ENCODE data around the gene L3MBTL2. TPM values are rescaled to one million over a fixed set of nuclear protein-coding genes. Genes with fewer than 3 reads are reported as not detected.

The L3MBTL2 gene
- total RNA-seq, 1 donor from 2014 or later = 19.6 TPM

DNA sequence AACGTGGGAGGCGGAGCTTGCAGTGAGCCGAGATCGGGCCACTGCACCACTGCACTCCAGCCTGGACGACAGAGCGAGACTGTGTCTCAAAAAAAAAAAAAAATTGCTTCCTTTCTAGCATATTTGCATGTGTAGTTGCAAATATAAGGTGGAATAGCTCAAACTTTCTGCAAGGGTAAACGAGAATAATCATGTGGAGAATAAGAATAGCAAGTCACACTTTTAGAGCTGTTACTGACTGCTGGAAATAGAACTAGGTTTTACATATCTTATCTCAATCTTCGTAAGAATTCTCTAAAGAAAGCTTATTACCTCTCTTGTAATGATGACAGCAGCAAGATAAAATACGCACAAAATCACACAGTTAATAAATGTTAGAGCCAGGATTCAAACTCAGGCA is 1.6 kb downstream of the L3MBTL2 start:
- DNase-seq (ENCODE audit: low read depth in 2 of 2) = no peak

- DNase-seq (ENCODE audit: low read depth in 2 of 2) = no peak
These were observed 10.3 kb downstream of the L3MBTL2 start for GRCh38 chr22:41215409-41215808.

- DNase-seq (ENCODE audit: low read depth in 2 of 2) = no peak
These were observed 10.8 kb downstream of the L3MBTL2 start for GRCh38 chr22:41215926-41216325.

DNA sequence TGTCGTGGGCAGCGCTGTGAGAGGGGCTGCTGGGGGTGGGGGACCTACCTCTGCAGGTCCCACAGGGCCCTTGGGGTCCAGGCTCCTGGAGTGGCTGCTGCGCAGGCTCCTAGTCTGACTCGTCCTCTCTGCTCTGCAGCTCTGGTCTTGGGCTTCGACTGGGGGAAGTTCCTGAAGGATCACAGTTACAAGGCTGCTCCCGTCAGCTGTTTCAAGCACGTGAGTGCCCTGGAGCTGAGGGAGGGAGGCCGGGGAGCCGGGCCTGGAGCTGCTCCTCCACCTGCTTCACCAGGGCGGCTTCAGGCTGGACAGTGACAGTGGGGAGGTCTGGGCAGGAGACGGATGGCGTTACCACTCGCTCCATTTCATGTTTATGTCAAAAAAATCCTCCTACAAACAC is 11.9 kb downstream of the L3MBTL2 start:
- no peak for DNase-seq (ENCODE audit: low read depth in 2 of 2)

- peak in 1 of 2 donors; percentile 58 for DNase-seq (ENCODE audit: low read depth in 2 of 2)
These were observed 12.5 kb downstream of the L3MBTL2 start for GRCh38 chr22:41217553-41218157.

- DNase-seq (ENCODE audit: low read depth in 2 of 2) = no peak
These were observed 17.9 kb downstream of the L3MBTL2 start for GRCh38 chr22:41222846-41223507.

GRCh38 chr22:41223535-41223934 is 18.4 kb downstream of the L3MBTL2 start:
- no peak for DNase-seq (ENCODE audit: low read depth in 2 of 2)

DNA sequence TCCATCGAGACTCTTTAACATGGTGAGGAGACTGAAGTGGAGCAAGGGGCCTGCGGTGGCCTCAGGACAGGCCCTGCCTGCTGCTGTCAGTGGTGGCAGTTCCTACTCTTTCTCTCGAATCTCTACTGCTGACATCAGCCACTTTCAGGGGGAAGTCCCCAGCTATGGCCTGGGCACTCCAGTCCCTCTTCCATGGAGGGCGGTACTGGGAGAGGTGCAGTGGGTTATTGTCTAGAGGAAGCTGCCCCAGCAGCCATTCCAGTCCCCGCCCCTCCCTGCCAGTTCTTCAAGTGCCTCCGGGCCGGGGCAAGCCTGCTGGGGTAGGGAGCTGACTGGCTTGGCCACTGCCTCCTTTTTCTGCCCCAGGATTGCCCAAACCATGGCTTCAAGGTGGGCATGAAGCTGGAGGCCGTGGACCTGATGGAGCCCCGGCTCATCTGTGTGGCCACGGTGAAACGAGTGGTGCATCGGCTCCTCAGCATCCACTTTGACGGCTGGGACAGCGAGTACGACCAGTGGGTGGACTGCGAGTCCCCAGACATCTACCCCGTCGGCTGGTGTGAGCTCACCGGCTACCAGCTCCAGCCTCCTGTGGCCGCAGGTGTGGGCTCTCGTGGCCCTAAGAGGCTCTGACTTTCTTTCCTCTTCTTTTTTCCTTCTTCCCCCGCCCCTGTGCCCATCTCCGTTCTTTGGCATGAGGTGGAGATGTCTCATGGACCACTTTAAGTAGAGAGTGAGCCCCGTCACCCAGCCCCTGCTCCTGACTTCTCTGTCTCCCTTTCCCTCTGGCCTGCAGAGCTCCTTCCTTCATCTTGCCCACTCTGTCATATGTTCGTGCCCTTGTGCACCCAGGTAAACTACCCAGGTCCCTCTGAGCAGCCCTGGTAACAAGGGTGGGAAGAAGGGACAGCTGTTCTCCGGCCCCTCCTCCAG is 21.9 kb downstream of the L3MBTL2 start:
- DNase-seq (ENCODE audit: low read depth in 2 of 2) = no peak

DNA sequence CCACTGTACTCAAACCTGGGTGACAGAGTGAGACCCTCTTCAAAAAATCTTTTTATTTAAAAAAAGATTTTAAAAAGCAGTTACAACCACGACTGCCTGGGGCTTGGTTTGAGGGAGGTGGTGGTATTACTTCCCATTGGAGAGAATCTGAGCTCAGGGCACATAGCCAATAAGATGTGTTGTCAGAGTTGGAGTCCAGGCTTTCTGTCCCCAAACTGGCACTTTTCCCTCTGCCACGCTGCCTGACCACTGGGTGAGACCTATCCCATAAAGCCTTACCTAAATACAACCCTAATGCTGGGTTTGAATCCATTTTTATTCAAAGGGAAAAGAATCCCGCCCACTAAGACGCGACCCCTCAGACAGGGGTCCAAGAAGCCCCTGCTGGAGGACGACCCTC is 24.1 kb downstream of the L3MBTL2 start:
- DNase-seq (ENCODE audit: low read depth in 2 of 2) = no peak

DNA sequence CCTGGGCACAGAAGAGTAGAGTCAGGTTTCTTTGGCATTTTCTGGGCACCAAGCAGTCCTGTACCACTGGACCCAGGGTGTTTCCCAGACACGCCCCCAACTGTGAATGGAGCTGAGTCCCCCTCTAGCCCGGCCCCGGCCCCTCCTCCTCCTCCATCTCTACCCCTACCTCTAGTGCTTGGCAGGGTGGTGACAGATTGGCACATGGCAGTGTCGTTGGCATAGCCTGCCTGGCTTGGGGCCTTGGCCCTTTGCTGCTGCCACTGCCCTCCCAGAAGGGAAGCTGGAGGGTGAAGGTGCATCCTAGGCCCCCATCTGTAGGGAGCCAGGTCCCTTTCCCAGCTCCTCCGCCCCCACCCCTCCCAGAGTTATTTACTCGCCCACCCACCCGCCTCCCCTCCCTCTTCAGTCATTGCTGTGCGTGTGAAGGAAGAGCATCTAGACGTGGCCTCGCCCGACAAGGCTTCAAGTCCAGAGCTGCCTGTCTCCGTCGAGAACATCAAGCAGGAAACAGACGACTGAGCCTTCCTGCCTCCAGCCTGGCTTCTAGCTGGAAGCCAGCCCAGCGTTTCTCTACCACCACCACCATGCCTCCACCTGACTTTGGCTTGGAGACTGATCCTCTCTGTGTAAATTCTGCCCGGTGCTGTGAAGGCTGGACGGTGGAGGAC is 24.8 kb downstream of the L3MBTL2 start:
- peak in 1 of 2 donors; percentile 88 for DNase-seq (ENCODE audit: low read depth in 2 of 2)

DNA sequence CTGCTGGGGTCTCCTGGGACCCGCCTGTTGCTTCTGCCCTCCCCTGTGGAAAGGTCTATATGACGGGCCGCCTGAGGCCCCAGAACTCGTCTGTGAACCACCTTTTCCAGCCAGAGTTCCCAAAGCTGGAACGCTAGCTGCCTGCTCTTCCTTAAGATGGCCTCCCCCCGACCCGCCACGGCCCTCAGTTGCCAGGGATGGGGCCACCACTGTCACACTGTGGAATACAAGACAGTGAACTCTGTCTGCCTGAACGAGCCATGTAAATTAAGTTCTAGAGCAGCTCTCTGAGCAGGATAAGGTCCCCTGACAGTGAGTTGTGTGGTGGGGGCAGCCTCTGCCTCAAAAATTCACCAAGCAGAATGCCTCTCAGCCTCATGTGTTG is 25.3 kb downstream of the L3MBTL2 start:
- DNase-seq (ENCODE audit: low read depth in 2 of 2) = no peak

DNA sequence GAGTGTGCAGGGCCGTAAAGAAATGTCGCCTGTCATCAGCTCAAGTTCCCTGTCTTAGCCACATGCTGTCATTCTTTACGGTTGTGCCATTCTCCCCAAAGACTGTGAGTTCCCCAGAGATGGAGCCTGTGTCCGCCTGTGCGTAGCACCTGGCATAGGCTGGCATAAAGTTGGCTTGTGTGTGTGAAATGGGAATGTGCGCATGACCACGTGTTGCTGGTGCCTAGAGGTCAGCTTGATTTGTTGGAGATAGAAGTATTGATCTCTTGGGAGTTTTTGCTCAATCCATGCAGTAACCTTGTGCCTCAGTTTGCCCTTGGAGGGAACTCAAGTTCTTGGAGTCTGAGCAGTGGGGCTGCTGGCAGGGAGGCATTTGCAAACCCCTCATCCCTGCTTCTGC is 26.3 kb downstream of the L3MBTL2 start:
- DNase-seq (ENCODE audit: low read depth in 2 of 2) = no peak

- no peak for DNase-seq (ENCODE audit: low read depth in 2 of 2)
These were observed 29.9 kb downstream of the L3MBTL2 start for GRCh38 chr22:41234815-41235695.

DNA sequence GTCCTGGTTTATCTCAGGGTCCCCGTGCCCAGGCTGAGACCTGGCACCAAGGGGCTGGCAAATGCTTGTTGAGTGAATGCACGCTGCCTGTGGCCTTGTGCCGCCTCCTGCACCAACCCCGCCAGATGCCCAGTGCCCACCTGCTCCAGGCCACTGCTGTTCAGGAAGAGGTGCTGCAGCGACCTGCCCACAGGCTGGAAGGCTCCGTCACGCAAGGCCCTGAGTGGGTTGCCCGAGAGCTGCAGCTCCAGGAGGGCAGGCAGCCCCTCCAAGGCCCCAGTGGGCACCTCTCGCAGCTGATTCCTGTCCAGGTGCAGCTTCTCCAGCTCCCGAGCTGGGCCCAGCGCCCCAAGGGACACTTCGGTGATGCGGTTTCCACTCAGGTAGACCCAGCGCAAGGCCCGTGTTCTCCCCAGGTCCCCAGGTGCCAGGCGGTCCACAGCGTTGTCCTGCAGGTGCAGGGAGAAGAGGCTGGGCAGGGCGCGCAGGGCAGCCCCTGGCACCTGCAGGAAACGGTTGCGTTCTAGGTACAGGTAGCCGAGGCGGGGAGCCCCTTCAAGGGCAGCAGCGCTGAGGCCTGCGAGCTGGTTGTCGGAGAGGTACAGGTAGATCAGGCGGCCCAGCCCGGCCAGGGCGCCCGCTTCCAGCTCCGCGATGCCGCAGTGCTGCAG is 32.1 kb downstream of the L3MBTL2 start:
- no peak for DNase-seq (ENCODE audit: low read depth in 2 of 2)

DNA sequence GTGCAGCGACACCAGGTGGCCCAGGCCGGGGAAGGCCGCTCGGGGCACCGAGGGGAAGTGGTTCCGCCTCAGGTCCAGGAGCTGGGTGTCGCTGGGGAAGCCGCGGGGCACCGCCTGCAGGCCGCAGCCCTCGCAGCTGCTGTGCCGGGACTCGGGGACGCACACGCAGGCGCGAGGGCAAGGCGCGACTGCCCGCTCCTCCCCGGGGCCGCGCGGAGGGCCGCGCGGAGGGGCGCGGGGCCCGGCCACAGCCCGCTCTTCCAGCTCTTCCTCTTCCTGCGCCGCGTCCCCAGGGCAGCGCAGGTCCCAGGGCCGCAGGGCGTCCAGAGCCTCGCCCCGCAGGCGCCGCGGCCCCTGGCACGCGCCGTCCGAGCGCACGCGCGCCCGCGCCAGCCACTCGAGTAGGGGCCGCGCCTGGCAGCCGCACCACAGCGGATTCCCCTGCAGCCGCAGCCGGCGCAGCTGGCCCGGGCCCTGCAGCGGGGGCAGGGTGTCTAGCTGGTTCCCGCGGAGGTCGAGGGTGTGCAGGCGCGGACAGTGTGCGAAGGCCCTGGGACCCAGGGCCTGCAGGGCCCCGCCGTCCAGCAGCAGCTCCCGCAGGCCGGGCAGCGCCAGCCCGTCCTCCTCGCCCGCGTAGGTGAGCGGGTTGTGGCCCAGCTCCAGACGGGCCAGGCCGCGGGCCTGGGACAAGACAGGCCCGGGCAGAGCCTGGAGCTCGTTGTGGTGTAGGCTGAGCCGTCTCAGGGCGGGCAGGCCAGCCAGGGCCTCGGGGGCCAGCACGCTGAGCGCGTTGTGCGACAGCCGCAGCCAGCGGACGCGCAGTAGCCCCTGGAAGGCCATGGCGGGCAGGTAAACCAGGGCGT is 32.8 kb downstream of the L3MBTL2 start:
- peak in 1 of 2 donors; percentile 62 for DNase-seq (ENCODE audit: low read depth in 2 of 2)

DNA sequence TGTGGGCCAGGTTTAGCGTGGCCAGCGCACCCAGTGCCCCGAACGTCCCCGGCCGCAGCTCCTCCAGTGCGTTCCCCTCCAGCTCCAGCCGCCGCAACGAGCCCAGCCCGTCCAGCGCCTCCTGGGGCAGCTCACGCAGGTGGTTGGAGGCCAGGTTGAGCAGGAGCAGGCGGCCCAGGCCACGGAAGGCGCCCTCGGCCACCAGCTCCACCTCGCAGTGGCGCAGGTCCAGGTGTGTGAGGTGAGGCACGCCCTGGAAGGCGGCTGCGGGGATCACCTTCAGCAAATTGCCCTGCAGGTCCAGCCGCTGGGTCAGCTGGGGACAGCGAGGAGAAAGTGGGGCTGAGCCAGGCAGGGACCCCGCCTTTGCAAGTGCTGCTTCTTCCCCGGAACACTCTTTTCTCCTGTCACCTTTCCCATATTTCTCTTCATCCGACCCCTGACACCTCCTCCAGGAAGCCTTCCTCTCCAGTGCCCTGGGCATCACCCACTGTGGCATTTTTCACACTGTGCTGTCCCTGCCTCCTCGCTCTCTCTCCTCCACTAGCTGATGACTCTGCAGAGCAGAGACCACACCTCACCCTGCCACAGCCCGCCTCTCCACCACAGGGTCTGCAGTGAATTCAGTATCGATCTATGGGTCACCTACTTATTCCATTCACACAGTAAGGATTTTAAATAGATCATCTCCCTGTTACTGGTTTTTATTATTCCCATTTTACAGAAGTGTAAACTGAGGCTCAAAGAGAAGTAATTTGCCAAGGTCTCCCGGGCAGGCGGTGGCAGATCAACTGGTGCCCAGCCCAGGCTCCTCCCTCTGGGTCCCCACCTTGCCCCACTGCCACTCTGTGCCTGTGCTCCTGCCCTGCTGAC is 33.7 kb downstream of the L3MBTL2 start:
- no peak for DNase-seq (ENCODE audit: low read depth in 2 of 2)

- no peak for DNase-seq (ENCODE audit: low read depth in 2 of 2)
These were observed 34.5 kb downstream of the L3MBTL2 start for GRCh38 chr22:41239443-41240128.
